A549 (cell line): Measurements from ENCODE around the gene C15orf39. TPM values are rescaled to one million over a fixed set of nuclear protein-coding genes. Genes with fewer than 3 reads are reported as not detected.
"Not testable (repeated sequence)": the region's sequence is repeated elsewhere in the genome, so short reads cannot be mapped to it uniquely, and the experiment has no call there.

Source experiments
- ATAC-seq, 2 experiments: fragments of 200-7000 bp in 1 of 2; fragments of >200 bp in 1 of 2; cut with Nextera tagmentation in 1 of 2; cut with Tn5 transposase in 1 of 2; 3 replicates each; pipeline versions ENCODE4 v1.8.0 to v1.9.1; 2018 to 2020; ENCODE audit warnings: mild to moderate bottlenecking in 1 of 2, moderate library complexity in 1 of 2
- CTCF ChIA-PET: fragments of 300-600 bp; sonication (Branson Sonifier 250); formaldehyde crosslinking; extraction: SDS; loops from one replicate; lab custom pipeline; 2021; ENCODE audit warnings: antibody characterized with exemption, inconsistent platforms; lab: Yijun Ruan, JAX
- POLR2A ChIA-PET: fragments of 350-600 bp; formaldehyde crosslinking; extraction: SDS; loops from one replicate; lab custom pipeline; 2021; ENCODE audit warnings: antibody characterized with exemption, inconsistent platforms; lab: Yijun Ruan, JAX
- DNase-seq, 2 experiments: peaks; one replicate each; pipeline versions ENCODE4 v3.0.0 to v3.0.0-alpha.2; 2011 to 2016; ENCODE audit warnings: low read depth in 1 of 2, low spot score in 1 of 2
- FAIRE-seq: peaks from 2 replicates; lab custom pipeline; 2011; peaks lifted over from hg19 to GRCh38; lab: Jason Lieb, UNC
- H3K27ac ChIP-seq, 2 experiments: fragments of >200 bp; sonication (Bioruptor Twin); formaldehyde crosslinking; 3 replicates each; pipeline ENCODE4 v1.5.1; 2016 to 2017
- H3K4me1 ChIP-seq: fragments of >200 bp; sonication (Bioruptor Twin); formaldehyde crosslinking; 3 replicates; pipeline ENCODE4 v1.6.1; 2016
- H3K4me2 ChIP-seq: fragments of >200 bp; sonication (Bioruptor Twin); formaldehyde crosslinking; 3 replicates; pipeline ENCODE4 v1.6.1; 2016
- H3K4me3 ChIP-seq: fragments of >200 bp; sonication (Bioruptor Twin); formaldehyde crosslinking; 3 replicates; pipeline ENCODE4 v1.5.1; 2016
- H3K9me3 ChIP-seq: fragments of >200 bp; sonication (Bioruptor Twin); formaldehyde crosslinking; 3 replicates; pipeline ENCODE4 v1.6.1; 2016
- BHLHE40 ChIP-seq: IDR thresholded peaks from 2 replicates; pipeline ENCODE4 v1.6.1; 2012; ENCODE audit warnings: low read depth, low read length, inconsistent platforms
- CBX8 ChIP-seq: fragments of 200-600 bp; sonication (generic); IDR thresholded peaks from 2 replicates; pipeline ENCODE4 v1.6.1; 2016
- CEBPB ChIP-seq, 2 experiments: fragments of >200 bp in 1 of 2; sonication (Bioruptor Twin) in 1 of 2; formaldehyde crosslinking in 1 of 2; IDR thresholded peaks; 2 replicates each; pipeline ENCODE4 v1.6.1; 2012 to 2016
- CHD4 ChIP-seq: fragments of 200-600 bp; sonication (generic); IDR thresholded peaks from 2 replicates; pipeline ENCODE4 v1.6.1; 2016; ENCODE audit warnings: antibody characterized with exemption, mild to moderate bottlenecking, borderline replicate concordance
- EHF ChIP-seq: fragments of 250-450 bp; sonication (Bioruptor Pico); IDR thresholded peaks from 2 replicates; pipeline ENCODE4 v1.5.0; 2020; ENCODE audit warnings: mild to moderate bottlenecking
- EHMT2 ChIP-seq: fragments of 200-600 bp; sonication (generic); IDR thresholded peaks from 2 replicates; pipeline ENCODE4 v1.6.1; 2016; ENCODE audit warnings: antibody characterized with exemption, low read depth, mild to moderate bottlenecking, moderate library complexity
- ELK1 ChIP-seq: fragments of 150-350 bp; IDR thresholded peaks from 2 replicates; pipeline ENCODE4 v1.6.1; 2014; ENCODE audit warnings: low read depth, mild to moderate bottlenecking, low read length
- FOXS1 ChIP-seq: fragments of 250-450 bp; sonication (Bioruptor Pico); IDR thresholded peaks from 2 replicates; pipeline ENCODE4 v1.5.0; 2020; ENCODE audit warnings: mild to moderate bottlenecking, moderate library complexity
- GATA3 ChIP-seq: IDR thresholded peaks from 2 replicates; pipeline ENCODE4 v1.6.1; 2012; ENCODE audit warnings: borderline replicate concordance
- HES2 ChIP-seq: fragments of >200 bp; sonication (Bioruptor Twin); formaldehyde crosslinking; IDR thresholded peaks from 2 replicates; pipeline ENCODE4 v1.6.1; 2016
- PBX3 ChIP-seq: IDR thresholded peaks from 2 replicates; pipeline ENCODE4 v1.6.1; 2012
- POLR2AphosphoS2 ChIP-seq: conservative IDR thresholded peaks from 2 replicates; pipeline ENCODE4 v1.6.1; 2012; ENCODE audit warnings: low read length, improper control_type of control experiment, inconsistent platforms
- RAD21 ChIP-seq, 2 experiments: fragments of >200 bp in 1 of 2; sonication (Bioruptor Twin) in 1 of 2; formaldehyde crosslinking in 1 of 2; IDR thresholded peaks in 1 of 2; conservative IDR thresholded peaks in 1 of 2; 2 replicates in 1 of 2; 3 replicates in 1 of 2; pipeline ENCODE4 v1.6.1; 2012 to 2018; ENCODE audit warnings: inconsistent platforms in 1 of 2
- RARB ChIP-seq: fragments of 250-450 bp; sonication (Bioruptor Pico); IDR thresholded peaks from 2 replicates; pipeline ENCODE4 v1.8.0; 2021; ENCODE audit warnings: mild to moderate bottlenecking, moderate library complexity
- RCOR1 ChIP-seq: fragments of 150-350 bp; IDR thresholded peaks from 2 replicates; pipeline ENCODE4 v1.6.1; 2014; ENCODE audit warnings: antibody characterized with exemption, low read length, low read depth
- SREBF2 ChIP-seq: fragments of 450-650 bp; IDR thresholded peaks from 2 replicates; pipeline ENCODE4 v1.6.1; 2014; ENCODE audit warnings: mild to moderate bottlenecking, moderate library complexity
- USF2 ChIP-seq: fragments of 450-650 bp; IDR thresholded peaks from 2 replicates; pipeline ENCODE4 v1.6.1; 2014; ENCODE audit warnings: antibody characterized with exemption
- ZNF302 ChIP-seq: fragments of 250-450 bp; sonication (Bioruptor Pico); IDR thresholded peaks from 2 replicates; pipeline ENCODE4 v1.9.0; 2021; ENCODE audit warnings: inconsistent platforms, mild to moderate bottlenecking, moderate library complexity
- ZSCAN20 ChIP-seq: fragments of 250-450 bp; sonication (Bioruptor Pico); IDR thresholded peaks from 2 replicates; pipeline ENCODE4 v1.8.0; 2022; ENCODE audit warnings: mild to moderate bottlenecking, moderate library complexity
- WGBS: methylation state at CpG from one replicate; pipeline ENCODE4 v1.1.6; 2017; ENCODE audit errors: missing lambda C conversion rate; 5-methylcytosine and 5-hydroxymethylcytosine counted together
- polyA plus RNA-seq, 4 experiments: library from polyadenylated mRNA; depleted of rRNA in 3 of 4; stranded (reverse); fragments of >200 nt; fragmentation: RNase III in 1 of 4; extraction: RNeasy Plus Mini Kit Qiagen cat#74134 plus additional on column Dnase treatment in 1 of 4; gene quantifications; 2 replicates in 3 of 4; 3 replicates in 1 of 4; pipeline ENCODE4 v1.2.3, GENCODE V29; 2011 to 2017
- TF ChIP-seq, protein P1 (sequence below): fragments of 250-450 bp; sonication (Bioruptor Pico); IDR thresholded peaks from 2 replicates; pipeline ENCODE4 v1.5.0; 2020; ENCODE audit warnings: low read depth, mild to moderate bottlenecking, moderate library complexity

The C15orf39 gene
- polyA plus RNA-seq, 2 of the 4 experiments (the other 2 are of a cell fraction) = 5.7 to 16.7 TPM

DNA sequence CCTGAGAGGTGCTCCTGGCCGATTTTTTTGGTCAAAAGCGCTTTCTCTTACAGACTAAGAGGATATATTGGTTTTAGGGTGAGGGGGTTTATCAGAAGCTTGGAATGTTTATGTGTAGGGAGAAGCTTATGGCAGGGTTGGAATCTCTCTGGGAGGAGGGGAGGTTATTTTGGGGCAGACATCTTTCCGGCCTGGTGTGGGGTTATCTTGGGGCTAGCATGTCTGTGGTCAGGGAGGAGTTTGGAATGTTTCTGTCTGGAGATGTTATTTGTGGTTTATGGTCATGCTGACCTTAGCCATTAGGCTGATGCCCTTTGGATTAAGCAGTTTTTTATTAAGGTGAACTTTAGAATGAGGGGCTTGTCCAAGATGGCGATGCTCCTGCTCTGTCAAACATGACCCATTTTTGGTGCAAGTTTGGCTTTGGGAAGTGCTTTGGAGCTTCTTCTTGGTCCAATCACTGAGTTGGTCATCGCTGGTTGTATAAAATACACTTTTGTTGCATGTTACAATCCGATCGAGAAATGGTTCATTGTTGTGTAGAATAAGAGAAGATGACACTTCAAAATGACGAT is 35.1 kb upstream of the C15orf39 start:
- ATAC-seq = not testable (repeated sequence)
- 68% methylated on average over 8 of the region's 8 CpGs for WGBS

DNA sequence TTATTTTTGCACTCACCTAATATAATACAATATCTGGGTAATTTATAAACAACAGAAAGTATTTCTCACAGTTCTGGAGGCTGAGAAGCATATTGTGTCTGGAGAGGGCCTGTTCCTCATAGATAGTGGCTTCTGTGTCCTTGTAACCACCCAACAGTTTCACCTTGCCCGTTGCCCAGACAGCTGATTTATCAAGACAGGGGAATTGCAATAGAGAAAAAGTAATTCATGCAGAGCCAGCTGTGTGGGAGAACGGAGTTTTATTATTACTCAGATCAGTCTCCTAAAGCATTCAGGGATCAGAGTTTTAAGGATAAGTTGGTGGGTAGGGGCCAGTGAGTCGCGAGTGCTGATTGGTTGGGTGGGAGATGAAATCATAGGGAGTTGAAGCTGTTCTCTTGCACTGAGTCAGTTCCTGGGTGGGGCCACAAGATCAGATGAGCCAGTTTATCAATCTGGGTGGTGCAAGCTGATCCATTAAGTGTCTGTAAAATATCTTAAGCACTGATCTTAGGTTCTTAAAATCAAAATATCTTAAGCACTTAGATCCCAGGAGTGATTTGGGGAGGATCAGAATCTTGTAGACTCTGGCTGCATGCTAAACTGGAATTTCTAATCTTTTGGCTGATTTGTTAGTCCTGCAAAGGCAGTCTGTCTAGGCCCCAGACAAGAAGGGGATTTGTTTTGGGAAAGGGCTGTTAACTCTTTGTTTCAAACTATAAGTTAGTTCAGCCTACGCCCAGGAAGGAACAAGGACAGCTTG is 33.9 kb upstream of the C15orf39 start:
- H3K4me3 ChIP-seq = no peak overlapping the region
- no peak for FAIRE-seq
- 0 out of 3 replicates have a peak, but pooled peaks cover 6% of the 10 kb centered on the region for H3K9me3 ChIP-seq
- CTCF ChIA-PET = interaction anchor here (0.9 to 1.6 kb wide), 6 partner anchors 8 to 138 kb away, joined by 3 to 7 read pairs (median 3); partner anchors contain the start of gene C15orf39
- no peak for DNase-seq
- POLR2A ChIA-PET = no interaction called here
- TF ChIP-seq CBX8 (no peak), RCOR1 (no peak), RAD21 (conservative IDR thresholded peaks at IDR 0.05 in 1 of 2, IDR thresholded peaks at IDR 0.05 in 1 of 2) (no peak), USF2 (no peak), CHD4 (no peak), GATA3 (no peak), FOXS1 (CRISPR knock-in tag) (no peak), POLR2AphosphoS2 (no peak), RARB (no peak)
- TF ChIP-seq, protein P1, sequence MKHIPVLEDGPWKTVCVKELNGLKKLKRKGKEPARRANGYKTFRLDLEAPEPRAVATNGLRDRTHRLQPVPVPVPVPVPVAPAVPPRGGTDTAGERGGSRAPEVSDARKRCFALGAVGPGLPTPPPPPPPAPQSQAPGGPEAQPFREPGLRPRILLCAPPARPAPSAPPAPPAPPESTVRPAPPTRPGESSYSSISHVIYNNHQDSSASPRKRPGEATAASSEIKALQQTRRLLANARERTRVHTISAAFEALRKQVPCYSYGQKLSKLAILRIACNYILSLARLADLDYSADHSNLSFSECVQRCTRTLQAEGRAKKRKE (CRISPR knock-in tag) = no peak
- TF ChIP-seq, all 56 proteins: peak for 0
- WGBS = 77% methylated on average over 5 of the region's 5 CpGs
- no peak overlapping the region for H3K4me2 ChIP-seq
- ATAC-seq = peak in 1 of 2 experiments; percentile 42; a peak in 2 of 6 replicates
- H3K4me1 ChIP-seq = 0 out of 3 replicates have a peak, but pooled peaks cover 3% of the 10 kb centered on the region
- H3K27ac ChIP-seq = no peak overlapping the region

More for the DNA sequence above, 35.1 kb upstream of the C15orf39 start:
- not testable (repeated sequence) for H3K4me1 ChIP-seq, FAIRE-seq, DNase-seq, H3K27ac ChIP-seq, H3K4me3 ChIP-seq, H3K9me3 ChIP-seq, H3K4me2 ChIP-seq
- CTCF ChIA-PET = interaction anchor here (0.9 to 1.6 kb wide), 3 partner anchors 9 to 137 kb away, joined by 3 to 5 read pairs (median 3); no protein-coding TSS in a partner anchor
- POLR2A ChIA-PET = interaction anchor here (0.6 to 1.2 kb wide), 2 partner anchors 9 to 21 kb away, joined by 3 to 4 read pairs; no protein-coding TSS in a partner anchor

DNA sequence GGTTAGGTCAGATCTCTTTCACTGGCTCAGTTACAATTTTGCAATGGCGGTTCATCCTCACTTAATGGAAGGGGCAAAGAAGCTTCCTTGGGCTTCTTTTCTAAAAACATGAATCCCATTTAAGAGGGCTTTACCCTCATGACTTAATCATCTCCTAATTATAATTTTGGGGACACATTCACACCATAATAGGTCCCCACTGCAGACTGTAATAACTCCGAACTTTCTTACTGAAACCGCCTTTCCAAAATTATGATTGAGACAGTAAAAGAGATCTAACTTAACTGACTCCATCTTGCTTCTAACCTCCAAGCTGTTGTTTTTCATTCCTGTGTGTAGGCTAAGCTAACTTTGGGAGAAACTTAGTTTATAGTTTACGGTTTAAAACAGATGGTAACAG is 33.3 kb upstream of the C15orf39 start:
- TF ChIP-seq CEBPB (IDR thresholded peaks at IDR 0.05) (no peak), PBX3 (no peak), EHMT2 (no peak), ELK1 (no peak), SREBF2 (no peak), ZNF302 (CRISPR knock-in tag) (no peak), BHLHE40 (no peak), HES2 (no peak), EHF (CRISPR knock-in tag) (no peak), ZSCAN20 (CRISPR knock-in tag) (no peak)
- Histone ChIP-seq H3K27ac (no peak overlapping the region), H3K9me3 (0 out of 3 replicates have a peak, but pooled peaks cover 6% of the 10 kb centered on the region), H3K4me2 (no peak overlapping the region), H3K4me3 (no peak overlapping the region), H3K4me1 (0 out of 3 replicates have a peak, but pooled peaks cover 3% of the 10 kb centered on the region)
- ChIA-PET POLR2A (no interaction called here), CTCF (interaction anchor here (1.0 to 1.6 kb wide), 5 partner anchors 10 to 139 kb away, joined by 3 to 7 read pairs (median 3); partner anchors contain the start of gene C15orf39)
- ATAC-seq (no peak), FAIRE-seq (no peak), DNase-seq (no peak)
- 80% methylated on average over 4 of the region's 4 CpGs for WGBS
